DMS 273 (cell line): ENCODE data around the gene COX6A1.
A peak's percentile ranks its signal among the peaks of the same experiment; 100 is the strongest.

Source experiments
- DNase-seq: peaks from one replicate; lab custom pipeline; 2025; ENCODE audit not compliant: unreplicated experiment; lab: John Stamatoyannopoulos, UW

COX6A1 gene

GRCh38 chr12:120437735-120438494, at the start of gene COX6A1:
Gene COX6A1 (plus strand): TSS chr12:120438113. CDS start chr12:120438127, 14 bp downstream.
- DNase-seq, result peak; percentile 98

- DNase-seq, result peak; percentile 15
These were observed 49.0 kb upstream of the COX6A1 start for GRCh38 chr12:120388691-120389481.

GRCh38 chr12:120390540-120391120, 47.3 kb upstream of the COX6A1 start:
- DNase-seq, result no peak

- DNase-seq, result no peak
These were observed 43.2 kb upstream of the COX6A1 start for GRCh38 chr12:120394483-120395367.

GRCh38 chr12:120397824-120398540, 39.9 kb upstream of the COX6A1 start:
- DNase-seq, result no peak

GRCh38 chr12:120399531-120399930, 38.4 kb upstream of the COX6A1 start:
- DNase-seq, result no peak

- peak; percentile 49 for DNase-seq
These were observed 35.7 kb upstream of the COX6A1 start for GRCh38 chr12:120402217-120402616.

- DNase-seq, result peak; percentile 66
These were observed 34.0 kb upstream of the COX6A1 start for GRCh38 chr12:120403869-120404268.

- DNase-seq, result peak; percentile 96
These were observed 33.6 kb upstream of the COX6A1 start for GRCh38 chr12:120404271-120404670.

- DNase-seq, result no peak
These were observed 31.8 kb upstream of the COX6A1 start for GRCh38 chr12:120406069-120406468.

- no peak for DNase-seq
These were observed 31.4 kb upstream of the COX6A1 start for GRCh38 chr12:120406553-120406952.

- DNase-seq, result no peak
These were observed 29.1 kb upstream of the COX6A1 start for GRCh38 chr12:120408771-120409170.

- peak; percentile 77 for DNase-seq
These were observed 25.5 kb upstream of the COX6A1 start for GRCh38 chr12:120412421-120412820.

GRCh38 chr12:120413901-120414695, 23.8 kb upstream of the COX6A1 start:
- peak; percentile 31 for DNase-seq

GRCh38 chr12:120416490-120417216, 21.3 kb upstream of the COX6A1 start:
- DNase-seq, result peak; percentile 74

- DNase-seq, result no peak
These were observed 19.9 kb upstream of the COX6A1 start for GRCh38 chr12:120417917-120418580.

GRCh38 chr12:120421701-120422100, 16.2 kb upstream of the COX6A1 start:
- no peak for DNase-seq

- no peak for DNase-seq
These were observed 14.9 kb upstream of the COX6A1 start for GRCh38 chr12:120422892-120423456.
